Fibroblast of lung (primary cell): ENCODE data around the gene ARMC3. TPM values are rescaled to one million over a fixed set of nuclear protein-coding genes. Genes with fewer than 3 reads are reported as not detected.

Source experiments
- DNase-seq, 2 donors: peaks; one replicate each; pipeline versions ENCODE4 v3.0.0 to v3.0.0-alpha.2; 2010; ENCODE audit warnings: low read depth in 2 of 2
- H2AFZ ChIP-seq: 2 replicates; pipeline ENCODE4 v1.5.1; 2012; ENCODE audit warnings: low read length, control low read depth, inconsistent platforms
- H3K27ac ChIP-seq: 2 replicates; pipeline ENCODE4 v1.5.1; 2011; ENCODE audit warnings: low read length, control low read depth; ENCODE audit not compliant: insufficient read depth
- H3K27me3 ChIP-seq: 2 replicates; pipeline ENCODE4 v1.5.1; 2011; ENCODE audit warnings: mild to moderate bottlenecking, low read length; ENCODE audit not compliant: control insufficient read depth, insufficient read depth
- H3K36me3 ChIP-seq: 2 replicates; pipeline ENCODE4 v1.5.1; 2011; ENCODE audit warnings: low read length; ENCODE audit not compliant: control insufficient read depth, insufficient read depth
- H3K4me1 ChIP-seq: 2 replicates; pipeline ENCODE4 v1.5.1; 2011; ENCODE audit warnings: low read length; ENCODE audit not compliant: control insufficient read depth, insufficient read depth; ENCODE audit errors: extremely low read depth
- H3K4me2 ChIP-seq: 2 replicates; pipeline ENCODE4 v1.5.1; 2011; ENCODE audit warnings: low read length, control low read depth; ENCODE audit not compliant: insufficient read depth; ENCODE audit errors: extremely low read depth
- H3K4me3 ChIP-seq, 4 experiments: fragments of 200-600 bp in 1 of 4; sonication (generic) in 1 of 4; replicated peaks in 1 of 4; 2 replicates each; pipeline ENCODE4 v1.5.1; 2011 to 2016; ENCODE audit warnings: low read length in 4 of 4, low read depth in 3 of 4, mild to moderate bottlenecking in 3 of 4, control low read depth in 2 of 4, inconsistent platforms in 1 of 4, mixed read lengths in 1 of 4; ENCODE audit not compliant: insufficient read depth in 1 of 4; ENCODE audit errors: control extremely low read depth in 1 of 4
- H3K79me2 ChIP-seq: 2 replicates; pipeline ENCODE4 v1.5.1; 2012; ENCODE audit warnings: mild to moderate bottlenecking, low read length, inconsistent platforms; ENCODE audit not compliant: control insufficient read depth, insufficient read depth
- H3K9ac ChIP-seq: 2 replicates; pipeline ENCODE4 v1.5.1; 2011; ENCODE audit warnings: mild to moderate bottlenecking, low read length, control low read depth; ENCODE audit not compliant: insufficient read depth
- H3K9me3 ChIP-seq: 2 replicates; pipeline ENCODE4 v1.5.1; 2012; ENCODE audit warnings: low read depth, low read length; ENCODE audit not compliant: control insufficient read depth, insufficient read depth
- H4K20me1 ChIP-seq: 2 replicates; pipeline ENCODE4 v1.5.1; 2011; ENCODE audit warnings: low read length; ENCODE audit not compliant: control insufficient read depth, insufficient read depth; ENCODE audit errors: extremely low read depth
- EZH2 ChIP-seq: IDR thresholded peaks from 2 replicates; pipeline ENCODE4 v1.5.1; 2012; ENCODE audit warnings: low read length, control low read depth, mild to moderate bottlenecking; ENCODE audit errors: missing control alignments
- polyA plus RNA-seq, 2 donors: library from polyadenylated mRNA; depleted of rRNA in 1 of 2; stranded (reverse) in 1 of 2; unstranded in 1 of 2; fragments of >200 nt; gene quantifications; 2 replicates each; pipeline ENCODE4 v1.2.1, GENCODE V29; 2011 to 2012; ENCODE audit warnings: missing spikeins in 1 of 2
- total RNA-seq: library from RNA; depleted of rRNA; stranded (reverse); fragments of >200 nt; gene quantifications from 2 replicates; pipeline ENCODE4 v1.2.1, GENCODE V29; 2014
- TF ChIP-seq, protein P1 (sequence below), 2 donors: IDR thresholded peaks in 1 of 2; conservative IDR thresholded peaks in 1 of 2; 1 replicate in 1 of 2; 2 replicates in 1 of 2; pipeline ENCODE4 v1.5.1; 2011 to 2012; ENCODE audit warnings: low read length in 2 of 2, control low read depth in 1 of 2, inconsistent platforms in 1 of 2, low read depth in 1 of 2, mild to moderate bottlenecking in 1 of 2

Gene ARMC3
- total and polyA plus RNA-seq, 2 donors (not counting 1 experiment from before 2014, with no cell fraction given), result not detected

- no peaks in the 10 kb centered on the region for H3K9me3 ChIP-seq
- DNase-seq, result no peak
- no peak overlapping the region for H3K9ac ChIP-seq
- H3K4me1 ChIP-seq, result no peaks in the 10 kb centered on the region
- no peaks in the 10 kb centered on the region for H3K79me2 ChIP-seq
- H4K20me1 ChIP-seq, result no peaks in the 10 kb centered on the region
- no peak overlapping the region for H3K4me3 ChIP-seq
- H3K4me2 ChIP-seq, result no peak overlapping the region
- H2AFZ ChIP-seq, result no peak overlapping the region
- no peak overlapping the region for H3K27ac ChIP-seq
- H3K27me3 ChIP-seq, result no peaks in the 10 kb centered on the region
- H3K36me3 ChIP-seq, result no peaks in the 10 kb centered on the region
- TF ChIP-seq EZH2, result no peak
- TF ChIP-seq, protein P1, sequence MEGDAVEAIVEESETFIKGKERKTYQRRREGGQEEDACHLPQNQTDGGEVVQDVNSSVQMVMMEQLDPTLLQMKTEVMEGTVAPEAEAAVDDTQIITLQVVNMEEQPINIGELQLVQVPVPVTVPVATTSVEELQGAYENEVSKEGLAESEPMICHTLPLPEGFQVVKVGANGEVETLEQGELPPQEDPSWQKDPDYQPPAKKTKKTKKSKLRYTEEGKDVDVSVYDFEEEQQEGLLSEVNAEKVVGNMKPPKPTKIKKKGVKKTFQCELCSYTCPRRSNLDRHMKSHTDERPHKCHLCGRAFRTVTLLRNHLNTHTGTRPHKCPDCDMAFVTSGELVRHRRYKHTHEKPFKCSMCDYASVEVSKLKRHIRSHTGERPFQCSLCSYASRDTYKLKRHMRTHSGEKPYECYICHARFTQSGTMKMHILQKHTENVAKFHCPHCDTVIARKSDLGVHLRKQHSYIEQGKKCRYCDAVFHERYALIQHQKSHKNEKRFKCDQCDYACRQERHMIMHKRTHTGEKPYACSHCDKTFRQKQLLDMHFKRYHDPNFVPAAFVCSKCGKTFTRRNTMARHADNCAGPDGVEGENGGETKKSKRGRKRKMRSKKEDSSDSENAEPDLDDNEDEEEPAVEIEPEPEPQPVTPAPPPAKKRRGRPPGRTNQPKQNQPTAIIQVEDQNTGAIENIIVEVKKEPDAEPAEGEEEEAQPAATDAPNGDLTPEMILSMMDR (conservative IDR thresholded peaks at IDR 0.05 in 1 of 2, IDR thresholded peaks at IDR 0.05 in 1 of 2; ENCODE audit: low read depth in 1 of 2, low read length in 2 of 2), result no peak
Measured at GRCh38 chr10:23021430-23021829, 93.6 kb downstream of the ARMC3 start.

GRCh38 chr10:23024002-23024401 lies 96.1 kb downstream of the ARMC3 start:
- H3K27me3 ChIP-seq, result no peaks in the 10 kb centered on the region

DNA sequence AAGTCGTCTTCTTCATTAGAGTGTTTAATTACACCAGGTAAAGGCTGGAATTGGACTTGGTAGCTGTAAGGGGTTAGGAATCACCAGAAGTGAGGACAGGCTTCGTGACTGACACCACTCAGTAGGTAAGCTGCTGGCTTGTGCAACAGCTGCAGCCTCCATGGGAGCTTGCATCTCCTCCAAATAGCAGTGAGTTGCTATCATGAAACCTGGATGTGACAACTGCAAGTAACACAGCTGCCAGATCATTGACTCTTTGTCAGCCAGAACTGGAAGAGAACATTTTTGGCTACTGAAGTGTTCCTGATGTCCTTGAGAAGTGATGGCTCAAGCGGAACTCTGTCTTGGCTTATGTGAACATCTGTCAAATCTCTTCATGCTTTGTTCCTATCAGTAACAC lies 103.5 kb downstream of the ARMC3 start:
- no peak overlapping the region for H3K27ac ChIP-seq
- H3K36me3 ChIP-seq, result no peaks in the 10 kb centered on the region
- no peaks in the 10 kb centered on the region for H3K27me3 ChIP-seq

More at GRCh38 chr10:23024002-23024401, 96.1 kb downstream of the ARMC3 start:
- no peak overlapping the region for H3K27ac ChIP-seq
- TF ChIP-seq, protein P1 (conservative IDR thresholded peaks at IDR 0.05 in 1 of 2, IDR thresholded peaks at IDR 0.05 in 1 of 2; ENCODE audit: low read depth in 1 of 2, low read length in 2 of 2), result no peak
- TF ChIP-seq EZH2, result no peak
- H3K36me3 ChIP-seq, result no peaks in the 10 kb centered on the region
- no peak overlapping the region for H3K9ac ChIP-seq
- no peak overlapping the region for H2AFZ ChIP-seq
- H3K4me2 ChIP-seq, result no peak overlapping the region
- H3K9me3 ChIP-seq, result no peaks in the 10 kb centered on the region
- H3K4me3 ChIP-seq, result no peak overlapping the region
- no peaks in the 10 kb centered on the region for H4K20me1 ChIP-seq
- no peaks in the 10 kb centered on the region for H3K79me2 ChIP-seq
- no peaks in the 10 kb centered on the region for H3K4me1 ChIP-seq
- DNase-seq, result no peak

More for the DNA sequence above, 103.5 kb downstream of the ARMC3 start:
- no peak for DNase-seq
- H2AFZ ChIP-seq, result no peak overlapping the region
- no peak overlapping the region for H3K9ac ChIP-seq
- no peaks in the 10 kb centered on the region for H3K79me2 ChIP-seq
- no peak overlapping the region for H3K4me3 ChIP-seq
- H4K20me1 ChIP-seq, result no peaks in the 10 kb centered on the region
- H3K4me1 ChIP-seq, result no peaks in the 10 kb centered on the region
- no peak overlapping the region for H3K4me2 ChIP-seq
- no peaks in the 10 kb centered on the region for H3K9me3 ChIP-seq
- TF ChIP-seq, protein P1 (conservative IDR thresholded peaks at IDR 0.05 in 1 of 2, IDR thresholded peaks at IDR 0.05 in 1 of 2; ENCODE audit: low read depth in 1 of 2, low read length in 2 of 2), result no peak
- TF ChIP-seq EZH2, result no peak
